HPDE6-E6E7 (cell line): Measurements from ENCODE around the gene MYO16.
"Not testable (repeated sequence)": the region's sequence is repeated elsewhere in the genome, so short reads cannot be mapped to it uniquely, and the experiment has no call there.

Experiments
- DNase-seq: peaks from one replicate; pipeline ENCODE4 v3.0.0; 2011; ENCODE audit warnings: missing footprints; ENCODE audit errors: extremely low spot score

MYO16 gene

DNA sequence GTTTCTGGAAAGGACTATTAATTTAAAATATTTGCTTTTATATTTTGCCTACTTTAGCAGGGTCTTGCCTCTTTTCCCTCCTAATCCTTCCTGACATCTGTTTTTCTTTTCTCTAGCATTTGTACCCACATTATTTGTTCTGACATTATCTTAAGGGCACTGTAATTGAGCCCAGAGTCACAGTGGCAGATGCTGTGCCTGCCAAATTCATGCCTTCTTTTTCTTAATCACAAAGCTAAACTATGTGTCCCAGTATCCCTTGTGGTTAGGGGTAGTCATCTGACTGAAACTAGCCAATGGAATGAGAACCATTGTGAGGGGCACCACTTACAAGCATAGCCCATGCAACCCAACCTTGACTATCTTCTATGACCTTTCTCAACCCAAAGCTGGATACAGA is 562.9 kb downstream of the MYO16 start:
- no peak for DNase-seq

DNA sequence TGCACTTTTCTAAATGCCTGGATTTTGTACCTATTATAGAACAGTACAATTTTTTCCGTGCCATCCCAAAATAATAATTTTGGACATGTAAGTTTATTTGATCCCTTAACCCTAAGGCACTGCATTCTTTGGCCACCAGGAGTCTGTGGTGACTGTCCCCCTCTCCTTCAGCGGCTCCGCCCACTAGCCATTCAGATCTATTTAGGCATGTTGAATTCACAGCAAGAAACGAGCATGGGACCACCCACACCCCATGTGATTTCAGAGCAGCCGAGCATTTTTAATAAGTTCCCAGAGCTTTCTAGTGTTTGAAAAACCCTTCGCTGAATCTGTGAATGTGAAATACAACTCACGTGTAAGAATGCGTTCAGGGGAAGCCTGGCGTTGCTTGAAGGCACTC is 567.5 kb downstream of the MYO16 start:
- DNase-seq: no peak

DNA sequence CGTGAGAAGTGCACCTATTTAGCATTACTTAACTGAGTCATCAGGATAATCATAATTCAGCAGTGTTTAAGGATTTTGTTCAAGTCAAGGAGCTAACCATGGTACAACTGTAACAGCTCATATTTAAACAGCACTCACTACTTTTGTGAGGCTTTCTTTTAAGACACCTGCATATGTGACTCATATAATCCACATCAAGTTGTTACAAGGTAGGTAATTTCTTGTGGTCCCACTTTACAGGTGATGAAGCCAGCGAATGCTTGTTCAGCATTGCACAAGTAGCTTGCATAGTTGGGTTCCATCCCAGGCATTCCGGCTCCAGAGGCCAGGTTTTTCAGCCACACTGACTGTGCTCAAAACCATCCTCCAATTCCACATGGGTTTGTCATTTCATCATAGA is 569.2 kb downstream of the MYO16 start:
- no peak for DNase-seq

DNA sequence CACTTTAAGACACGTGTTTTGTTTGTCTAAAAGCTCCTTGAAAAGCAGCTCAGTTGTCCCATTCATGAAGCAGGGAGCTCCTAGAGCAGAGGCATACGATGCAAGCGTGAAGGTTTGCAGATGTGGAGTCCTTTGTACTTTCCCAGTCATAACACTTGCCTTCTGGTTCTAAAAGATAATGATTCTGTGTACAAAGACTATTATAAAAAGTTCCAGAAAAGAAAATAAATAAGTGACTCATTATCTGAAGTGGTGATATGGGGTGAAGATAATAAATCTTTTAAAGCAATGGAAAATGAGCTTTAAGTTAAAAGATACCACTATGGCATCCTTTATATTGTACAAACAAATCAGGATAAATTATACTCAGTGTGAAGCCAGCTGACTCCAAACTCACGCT is 569.9 kb downstream of the MYO16 start:
- no peak for DNase-seq

DNA sequence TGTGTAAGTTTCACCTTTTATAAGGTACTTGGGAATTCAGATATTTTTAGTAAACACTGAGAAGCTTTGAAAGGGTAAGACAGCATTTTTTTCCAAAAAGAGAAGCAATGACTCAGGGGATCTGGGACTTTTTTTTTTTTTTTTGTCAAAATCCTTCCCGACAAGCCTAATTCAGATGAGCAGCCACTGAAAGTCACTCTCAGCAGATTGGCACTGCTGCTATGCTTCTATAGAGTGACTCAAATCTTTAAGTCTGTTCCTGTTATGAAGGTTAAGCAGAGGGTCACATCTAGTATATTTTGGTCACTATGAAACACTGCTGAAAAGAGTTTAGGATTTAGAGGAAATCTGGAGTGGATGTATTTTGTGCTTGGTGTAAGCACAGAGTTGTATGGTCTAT is 571.1 kb downstream of the MYO16 start:
- no peak for DNase-seq

DNA sequence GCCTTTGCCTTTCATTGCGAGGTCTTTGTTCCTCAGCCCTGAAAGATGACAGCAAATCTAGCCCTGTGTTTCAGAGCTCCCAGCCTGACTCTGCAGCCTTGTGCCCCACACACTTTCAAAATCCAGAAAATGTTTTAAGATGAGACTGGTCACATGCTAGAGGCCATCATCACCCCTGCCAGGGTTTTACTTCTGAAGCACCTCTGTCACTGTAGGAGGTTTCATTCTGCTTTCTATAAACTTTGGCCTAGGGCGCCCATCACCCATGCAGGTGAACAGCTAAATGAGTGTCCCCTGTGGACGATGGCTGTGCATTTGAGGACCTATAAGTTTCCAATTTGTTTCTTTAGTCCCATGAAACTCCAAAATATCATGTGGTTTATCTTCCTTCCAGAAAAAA is 574.2 kb downstream of the MYO16 start:
- DNase-seq: no peak

DNA sequence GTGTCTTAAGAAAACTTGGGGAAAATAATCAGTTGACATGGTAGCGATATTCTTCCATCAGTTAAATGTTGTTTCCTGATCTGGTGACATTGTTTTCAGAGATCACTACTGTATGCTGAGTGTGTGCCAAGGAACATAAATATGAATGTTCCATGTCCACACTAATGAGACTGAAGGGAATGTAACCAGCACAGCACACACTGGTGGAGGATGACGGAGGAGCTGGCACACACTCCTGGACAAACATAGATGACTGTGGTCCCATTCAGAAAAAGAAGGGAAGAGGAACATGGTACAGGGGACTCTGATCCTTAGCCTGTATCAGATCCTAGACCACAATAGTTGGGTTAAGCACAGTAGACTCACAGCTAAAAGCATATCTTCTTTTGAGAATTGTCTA is 574.8 kb downstream of the MYO16 start:
- no peak for DNase-seq

DNA sequence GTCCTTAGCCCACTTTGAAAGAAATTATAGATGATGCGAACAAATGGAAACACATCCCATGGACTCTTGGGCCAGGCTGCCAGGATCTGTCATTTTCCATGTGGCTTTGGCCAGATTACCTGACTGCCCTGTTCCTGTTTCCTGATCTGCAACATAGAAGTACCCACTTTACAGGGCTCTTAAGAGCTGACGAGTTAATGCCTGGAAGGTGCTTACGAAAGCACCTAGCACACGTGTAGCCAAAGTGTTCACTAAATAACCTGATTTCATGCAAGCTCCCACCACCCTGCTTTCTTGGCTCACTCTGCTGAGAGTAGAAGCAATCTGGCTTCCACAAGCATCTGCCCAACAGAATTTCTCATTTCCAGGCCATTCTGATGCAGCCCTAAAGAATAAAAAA is 575.2 kb downstream of the MYO16 start:
- no peak for DNase-seq

DNA sequence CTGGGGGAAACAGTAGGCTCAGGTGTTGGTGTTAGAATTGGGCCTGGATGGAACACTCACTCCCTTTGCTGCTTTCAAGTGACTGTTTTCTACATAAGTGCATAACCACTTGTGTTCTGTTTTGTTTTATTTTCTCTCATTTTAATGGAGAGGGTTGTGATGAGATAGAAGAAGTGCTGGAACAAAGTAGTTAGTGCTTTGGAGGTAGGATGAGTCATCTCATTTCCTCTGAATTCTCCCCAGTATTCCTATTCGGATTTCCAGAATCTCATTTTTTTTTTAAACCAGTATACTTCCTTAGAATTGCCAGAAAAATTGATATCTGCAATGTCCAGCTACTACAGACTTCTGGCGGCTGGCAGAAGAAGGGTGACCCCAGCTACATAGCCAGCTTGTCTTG is 575.9 kb downstream of the MYO16 start:
- no peak for DNase-seq

DNA sequence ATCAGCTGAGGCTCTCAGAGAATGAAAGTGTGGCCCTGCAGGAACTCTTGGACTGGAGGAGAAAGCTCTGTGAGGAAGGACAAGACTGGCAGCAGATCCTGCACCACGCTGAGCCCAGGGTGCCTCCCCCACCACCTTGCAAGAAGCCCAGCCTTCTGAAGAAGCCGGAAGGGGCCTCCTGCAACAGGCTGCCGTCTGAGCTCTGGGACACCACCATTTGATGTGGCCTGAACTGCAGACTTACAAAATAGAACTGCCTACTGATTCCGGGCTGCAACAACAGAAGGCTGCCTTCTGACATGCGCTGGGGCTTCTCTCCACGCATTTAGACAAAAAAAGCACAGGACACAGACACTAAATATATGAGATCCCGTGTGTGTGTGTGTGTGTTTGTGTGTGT is 577.2 kb downstream of the MYO16 start:
- DNase-seq: no peak

DNA sequence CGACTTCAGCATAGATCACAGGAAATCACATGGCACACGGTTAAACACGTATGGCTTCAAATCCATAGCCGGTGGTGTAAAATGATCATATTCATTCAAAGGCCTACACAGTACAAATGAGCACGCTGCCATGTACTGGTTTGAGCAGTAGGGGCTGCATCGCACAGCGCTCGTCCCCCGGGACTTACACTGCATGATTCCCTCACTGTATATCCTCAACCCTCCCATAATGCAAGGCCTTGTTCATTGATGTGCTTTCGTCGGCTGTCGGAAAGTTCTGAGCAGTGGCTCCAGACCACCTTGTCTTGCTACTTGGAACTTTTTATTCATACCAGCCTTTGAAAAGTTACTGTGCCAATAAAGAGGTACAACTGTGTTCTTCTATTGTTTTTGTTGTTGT is 578.2 kb downstream of the MYO16 start:
- DNase-seq: no peak

DNA sequence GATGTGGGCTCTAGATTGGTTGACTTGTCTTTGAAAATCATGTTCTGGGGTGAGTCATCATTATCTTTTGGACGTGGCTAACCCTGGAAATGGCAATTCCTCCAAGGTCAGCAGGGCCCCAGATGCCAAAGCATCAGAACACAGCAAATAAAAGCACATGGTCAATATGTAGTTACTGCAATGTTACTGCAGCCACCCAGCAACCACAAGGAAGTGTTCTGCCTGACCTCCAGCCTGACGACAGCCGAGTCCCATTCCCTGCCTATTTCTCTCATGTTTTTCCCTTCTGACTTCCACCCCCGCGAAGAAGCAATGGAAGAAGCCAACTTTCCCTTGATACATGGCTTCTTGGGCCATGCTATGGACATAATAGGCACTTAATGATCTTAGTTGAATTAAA is 579.1 kb downstream of the MYO16 start:
- DNase-seq: no peak

DNA sequence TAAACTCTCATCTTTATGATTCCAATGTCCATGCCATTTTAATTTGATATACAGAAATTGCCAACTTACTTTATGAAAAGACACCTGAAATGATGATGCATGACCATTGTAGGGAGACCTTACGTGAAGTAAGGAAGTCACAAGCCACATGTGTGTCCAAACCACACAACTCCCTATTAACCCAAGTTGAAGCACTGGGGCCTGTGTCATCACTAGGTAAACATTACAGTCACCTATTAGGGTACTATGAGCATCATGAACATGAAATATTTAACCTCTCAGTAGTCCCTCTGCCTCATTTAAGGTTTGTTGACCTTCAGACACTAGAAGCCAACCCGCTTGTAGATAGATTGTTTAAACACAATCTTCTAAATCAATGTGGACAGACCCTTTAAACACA is 580.1 kb downstream of the MYO16 start:
- no peak for DNase-seq

DNA sequence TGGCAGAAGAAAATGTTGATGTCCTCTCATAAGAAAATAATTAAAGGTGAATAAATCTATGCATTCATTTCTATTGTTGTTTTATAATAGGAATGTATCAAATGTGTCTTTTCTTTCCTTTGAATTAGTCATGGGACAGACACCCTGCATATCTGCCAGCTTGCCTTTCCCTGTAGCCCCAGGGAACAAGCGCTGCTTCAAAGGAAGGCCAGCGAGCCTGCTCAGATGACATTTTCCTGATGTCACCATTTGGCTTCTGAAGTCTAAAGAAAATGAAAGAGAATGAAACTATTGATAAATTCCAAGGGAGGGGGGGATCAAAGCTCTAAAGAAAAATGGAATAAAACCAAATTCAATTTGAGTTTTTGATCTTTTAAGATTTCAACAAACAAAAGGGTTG is 582.2 kb downstream of the MYO16 start:
- peak; percentile 41 for DNase-seq

DNA sequence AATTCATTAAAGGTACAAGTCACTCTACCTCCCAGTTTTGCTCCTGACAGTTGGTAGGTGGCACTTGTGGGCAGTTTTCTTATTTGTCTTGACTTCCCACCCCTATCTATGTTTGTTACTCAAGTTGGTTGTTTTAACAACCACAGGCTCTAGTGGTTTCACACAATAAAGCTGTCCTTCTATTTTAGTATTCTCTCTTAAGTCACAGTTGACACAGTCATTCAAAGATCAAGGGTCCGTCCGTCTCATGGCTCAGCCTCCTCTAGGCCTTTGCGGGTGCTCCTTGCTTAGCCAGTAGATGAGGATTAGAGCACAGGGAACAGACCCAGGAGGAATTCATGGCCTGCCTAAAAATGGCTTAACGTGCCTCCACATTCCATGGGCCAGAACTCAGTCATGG is 583.2 kb downstream of the MYO16 start:
- DNase-seq: no peak

DNA sequence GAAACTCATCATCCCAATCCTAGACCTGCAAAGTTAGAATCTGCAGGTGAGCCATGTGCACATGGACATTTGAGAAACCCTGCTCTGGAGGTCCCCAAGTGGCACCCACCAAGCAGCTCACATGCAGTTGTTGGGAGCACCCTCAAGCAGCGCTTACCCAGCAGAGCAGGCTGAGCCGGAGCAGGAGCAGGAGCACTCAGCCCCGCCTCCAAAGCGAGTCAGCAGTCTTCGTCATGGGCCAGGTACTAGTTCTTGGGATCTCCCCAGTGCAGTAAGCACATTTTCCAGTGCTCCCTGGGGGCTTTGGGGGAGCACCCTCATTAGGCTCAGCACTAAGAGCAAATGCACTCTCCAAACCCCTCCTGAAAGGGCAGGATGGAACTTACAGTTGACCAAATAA is 584.3 kb downstream of the MYO16 start:
- DNase-seq: peak; percentile 34

DNA sequence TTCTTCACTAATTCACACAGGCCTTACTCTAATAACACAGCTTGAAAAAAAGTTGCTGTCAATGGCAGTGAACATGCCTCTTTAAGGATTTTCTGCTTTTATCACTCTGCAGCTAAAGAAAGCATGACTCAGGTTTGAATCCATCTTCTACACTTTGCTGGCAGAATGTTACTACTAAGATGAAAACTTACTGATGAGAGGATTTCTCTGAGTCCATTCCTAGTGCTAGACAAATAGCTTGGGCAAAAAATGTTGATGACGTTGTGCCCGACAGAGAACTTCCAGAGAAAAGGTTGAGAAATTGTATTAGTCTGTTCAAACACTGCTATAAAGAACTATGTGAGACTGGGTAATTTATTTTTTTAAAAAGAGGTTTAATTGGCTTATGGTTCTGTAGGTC is 585.0 kb downstream of the MYO16 start:
- DNase-seq: no peak

DNA sequence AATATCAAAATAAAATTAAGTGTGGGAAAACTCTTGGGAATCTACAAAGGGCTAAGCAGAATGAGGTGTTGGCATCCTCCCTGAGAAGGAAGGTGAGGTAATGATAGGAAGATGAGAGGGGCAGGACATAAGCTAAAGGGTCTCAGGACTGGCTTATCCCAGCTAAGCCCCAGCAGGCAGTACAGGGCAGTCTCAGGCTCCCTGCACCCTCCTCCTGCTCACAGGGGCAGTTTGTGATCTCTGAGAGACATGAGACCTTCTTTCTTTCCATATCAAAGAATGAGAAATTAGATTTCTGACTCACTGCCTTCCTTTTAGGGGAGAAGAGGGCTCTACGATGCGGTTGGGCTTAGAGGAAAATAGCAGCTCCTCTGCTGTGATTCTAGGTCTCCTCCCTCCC is 586.0 kb downstream of the MYO16 start:
- DNase-seq: no peak

DNA sequence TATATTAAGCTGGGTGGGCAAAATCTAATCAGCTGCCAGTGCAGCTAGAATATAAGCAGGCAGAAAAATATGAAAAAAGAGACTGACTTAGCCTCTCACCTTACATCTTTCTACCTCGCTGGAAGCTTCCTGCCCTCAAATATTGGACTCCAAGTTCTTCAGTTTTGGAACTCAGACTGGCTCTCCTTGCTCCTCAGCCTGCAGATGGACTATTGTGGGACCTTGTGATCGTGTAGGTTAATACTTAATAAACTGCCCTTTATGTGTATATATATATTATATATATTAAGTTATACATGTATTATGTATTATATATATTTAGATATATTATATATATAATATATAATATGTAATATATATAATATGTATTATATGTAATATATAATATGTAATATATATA is 588.1 kb downstream of the MYO16 start:
- not testable (repeated sequence) for DNase-seq

DNA sequence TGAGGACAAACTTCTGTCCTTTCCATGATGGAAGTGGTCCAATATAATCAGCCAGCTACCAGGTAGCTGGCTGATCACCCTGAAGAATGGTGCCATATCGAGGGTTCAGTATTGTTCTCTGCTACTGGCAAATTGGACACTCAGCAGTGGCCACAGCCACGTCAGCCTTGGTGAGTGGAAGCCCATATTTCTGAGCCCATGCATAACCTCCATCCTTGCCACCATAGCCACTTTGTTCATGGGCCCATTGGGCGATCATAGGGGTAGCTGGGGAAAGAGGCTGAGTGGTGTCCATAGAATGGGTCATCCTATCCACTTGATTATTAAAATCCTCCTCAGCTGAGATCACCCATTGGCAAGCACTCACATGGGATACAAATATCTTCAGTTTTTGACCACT is 591.2 kb downstream of the MYO16 start:
- DNase-seq: no peak

DNA sequence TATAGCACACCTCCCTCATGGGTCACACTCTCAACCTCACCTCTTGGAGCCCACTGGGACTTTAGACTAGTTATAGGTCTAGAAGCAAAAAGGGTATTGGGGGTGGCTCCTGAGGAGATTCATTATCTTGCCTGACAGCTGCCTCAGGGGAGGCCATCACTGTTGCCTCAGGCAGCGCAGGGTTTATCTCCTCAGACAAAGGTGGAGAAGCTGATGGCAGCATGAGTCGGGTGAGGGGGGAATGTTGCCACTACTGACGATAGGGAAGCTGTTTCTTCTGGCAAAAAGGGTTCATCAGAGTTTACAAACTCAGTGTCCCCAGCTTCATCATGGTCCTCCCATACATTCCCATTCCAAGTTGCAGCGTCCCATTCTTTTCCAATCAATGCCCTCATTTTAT is 594.6 kb downstream of the MYO16 start:
- DNase-seq: no peak

DNA sequence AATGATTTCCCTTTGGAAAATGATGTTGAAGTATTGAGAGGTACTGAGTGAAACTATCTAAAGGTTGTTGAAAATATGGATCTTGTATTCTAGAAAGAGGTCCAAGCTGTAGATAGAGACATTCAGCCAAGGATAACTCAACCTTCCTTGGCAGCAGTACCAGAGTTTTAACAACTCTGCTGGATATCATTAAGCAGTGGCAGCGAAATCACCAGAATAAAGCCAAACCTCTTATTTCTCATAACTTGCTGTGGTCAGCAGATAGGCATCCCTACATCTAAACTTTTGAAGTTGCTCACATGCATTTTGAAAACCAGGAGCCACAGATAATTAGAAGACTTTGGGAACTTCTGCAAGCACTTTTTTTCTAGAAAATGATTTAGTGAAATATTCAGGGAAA is 597.2 kb downstream of the MYO16 start:
- DNase-seq: no peak

DNA sequence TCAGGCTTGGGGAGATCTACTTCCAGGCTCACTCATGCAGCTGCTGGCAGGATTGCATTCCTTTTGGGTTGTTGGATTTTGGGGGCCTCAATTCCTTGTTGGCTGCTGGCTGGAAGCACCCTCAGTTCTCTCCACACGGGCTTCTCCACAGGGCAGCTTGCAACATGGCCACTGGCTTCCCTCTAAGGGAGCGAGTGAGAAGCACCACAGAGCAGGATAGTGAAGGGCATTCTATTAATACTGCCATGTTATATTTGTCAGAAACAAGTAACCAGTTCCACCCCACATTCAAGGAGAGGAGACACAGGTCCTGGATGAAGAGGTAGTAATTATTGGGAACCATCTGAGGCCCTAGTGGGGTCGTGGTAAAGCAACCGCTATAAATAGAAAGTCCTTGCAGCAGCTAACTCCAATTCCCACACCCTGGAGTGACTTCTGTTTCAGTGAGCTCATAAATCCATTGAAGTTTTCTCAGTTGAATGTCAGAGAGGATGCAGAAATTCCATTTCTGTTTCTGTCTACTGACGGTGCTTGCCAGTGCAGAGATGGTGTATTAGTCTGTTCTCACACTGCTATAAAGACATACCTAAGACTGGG is 598.0 kb downstream of the MYO16 start:
- no peak for DNase-seq

DNA sequence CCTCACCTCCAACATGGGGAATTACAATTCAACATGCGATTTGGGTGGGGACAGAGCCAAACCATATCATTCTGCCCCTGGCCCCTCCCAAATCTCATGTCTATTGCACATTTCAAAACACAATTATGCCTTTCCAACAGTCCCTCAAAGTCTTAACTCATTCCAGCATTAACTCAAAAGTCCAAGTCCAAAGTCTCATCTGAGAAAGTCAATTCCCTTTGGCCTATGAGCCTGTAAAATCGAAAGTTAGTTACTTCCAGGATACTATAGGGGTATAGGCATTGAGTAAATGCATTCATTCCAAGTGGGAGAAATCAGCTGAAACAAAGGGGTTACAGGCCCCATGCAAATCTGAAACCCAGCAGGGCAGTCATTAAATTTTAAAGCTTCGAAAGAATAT is 598.8 kb downstream of the MYO16 start:
- DNase-seq: no peak

DNA sequence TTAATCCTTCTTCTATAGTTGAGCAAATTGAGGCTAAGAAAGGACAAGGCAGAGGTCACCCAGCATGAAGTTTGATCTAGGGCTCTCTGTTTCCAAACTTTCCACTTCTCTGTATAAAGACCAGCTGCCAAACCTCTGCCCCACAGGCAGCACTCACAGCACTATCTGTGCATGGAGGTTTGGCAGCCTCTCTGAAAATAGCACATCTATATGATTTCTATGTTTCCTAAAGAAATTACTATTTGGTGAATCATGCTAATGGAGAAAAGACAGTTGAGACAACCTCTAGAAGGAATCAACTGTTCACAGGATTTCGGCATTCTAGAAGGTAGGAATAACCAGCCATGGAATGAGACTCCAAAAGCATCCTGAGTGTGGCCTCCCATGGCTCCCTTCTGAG is 602.5 kb downstream of the MYO16 start:
- no peak for DNase-seq
